RWPE1 (cell line): Measurements from ENCODE around the gene VPS37B.
A peak's percentile ranks its signal among the peaks of the same experiment; 100 is the strongest.
"Not testable (repeated sequence)": the region's sequence is repeated elsewhere in the genome, so short reads cannot be mapped to it uniquely, and the experiment has no call there.

ENCODE experiments used
- CTCF ChIA-PET: fragments of 350-600 bp; sonication (Branson Sonifier 250); formaldehyde crosslinking; extraction: SDS; loops from one replicate; lab custom pipeline; 2021; lab: Yijun Ruan, JAX
- POLR2A ChIA-PET: fragments of 400-600 bp; formaldehyde crosslinking; extraction: SDS; loops from one replicate; lab custom pipeline; 2020; ENCODE audit warnings: antibody characterized with exemption; ENCODE audit not compliant: low non-redundant PET; lab: Yijun Ruan, JAX
- DNase-seq: peaks from one replicate; pipeline ENCODE4 v3.0.0; 2012; ENCODE audit warnings: low spot score
- H3K27ac ChIP-seq: fragments of 450-650 bp; 2 replicates; pipeline ENCODE4 v1.5.1; 2017
- TF ChIP-seq, protein P1 (sequence below): fragments of 450-650 bp; conservative IDR thresholded peaks from 2 replicates; pipeline ENCODE4 v1.5.1; 2017; ENCODE audit warnings: low read depth, mild to moderate bottlenecking

The VPS37B gene

DNA sequence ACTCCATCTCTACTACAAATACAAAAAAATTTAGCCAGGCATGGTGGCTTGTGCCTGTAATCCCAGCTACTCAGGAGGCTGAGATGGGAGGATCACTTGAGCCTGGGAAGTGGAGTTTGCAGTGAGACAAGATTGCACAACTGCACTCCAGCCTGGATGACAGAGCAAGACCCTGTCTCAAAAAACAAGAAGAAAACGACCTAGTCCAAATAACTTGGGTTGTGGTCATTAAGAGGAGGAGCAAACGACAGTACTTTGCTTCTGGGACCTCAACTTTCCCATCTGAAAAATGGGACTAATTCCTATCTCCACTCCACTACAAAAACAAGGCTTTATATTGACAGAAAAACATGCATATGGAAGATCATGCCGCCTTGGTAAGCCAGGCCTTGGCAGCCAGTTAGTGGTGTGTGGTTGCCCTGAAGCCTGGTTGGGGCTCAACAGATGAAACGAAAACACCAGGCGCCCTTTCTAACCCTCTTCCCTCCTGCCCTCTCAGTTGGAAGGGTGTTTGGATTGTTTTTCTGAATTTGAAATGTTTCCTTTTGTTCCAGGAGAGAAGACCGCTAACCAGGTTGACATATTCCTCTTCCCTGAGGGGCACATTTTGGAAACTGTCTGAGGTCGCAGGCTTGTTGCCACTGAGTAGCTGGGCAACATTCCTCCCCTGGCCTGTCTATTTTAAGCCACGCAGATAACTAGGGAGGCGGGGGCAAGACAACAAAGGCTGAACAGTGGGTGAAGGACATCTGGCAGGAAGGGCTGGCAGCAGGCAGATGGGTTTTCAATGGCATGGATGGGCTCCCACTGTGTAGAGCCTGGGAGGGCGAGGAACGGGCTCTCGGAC, 13.7 kb upstream of the VPS37B start:
- H3K27ac ChIP-seq, result no peak overlapping the region
- CTCF ChIA-PET, result interaction anchor here (0.7 kb wide), 1 partner anchor 98 kb away, joined by 3 read pairs; no protein-coding TSS in a partner anchor
- TF ChIP-seq, protein P1, sequence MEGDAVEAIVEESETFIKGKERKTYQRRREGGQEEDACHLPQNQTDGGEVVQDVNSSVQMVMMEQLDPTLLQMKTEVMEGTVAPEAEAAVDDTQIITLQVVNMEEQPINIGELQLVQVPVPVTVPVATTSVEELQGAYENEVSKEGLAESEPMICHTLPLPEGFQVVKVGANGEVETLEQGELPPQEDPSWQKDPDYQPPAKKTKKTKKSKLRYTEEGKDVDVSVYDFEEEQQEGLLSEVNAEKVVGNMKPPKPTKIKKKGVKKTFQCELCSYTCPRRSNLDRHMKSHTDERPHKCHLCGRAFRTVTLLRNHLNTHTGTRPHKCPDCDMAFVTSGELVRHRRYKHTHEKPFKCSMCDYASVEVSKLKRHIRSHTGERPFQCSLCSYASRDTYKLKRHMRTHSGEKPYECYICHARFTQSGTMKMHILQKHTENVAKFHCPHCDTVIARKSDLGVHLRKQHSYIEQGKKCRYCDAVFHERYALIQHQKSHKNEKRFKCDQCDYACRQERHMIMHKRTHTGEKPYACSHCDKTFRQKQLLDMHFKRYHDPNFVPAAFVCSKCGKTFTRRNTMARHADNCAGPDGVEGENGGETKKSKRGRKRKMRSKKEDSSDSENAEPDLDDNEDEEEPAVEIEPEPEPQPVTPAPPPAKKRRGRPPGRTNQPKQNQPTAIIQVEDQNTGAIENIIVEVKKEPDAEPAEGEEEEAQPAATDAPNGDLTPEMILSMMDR, result no peak
- no peak for DNase-seq
- POLR2A ChIA-PET, result no interaction called here

GRCh38 chr12:122908915-122909314, 13.0 kb upstream of the VPS37B start:
- H3K27ac ChIP-seq, result no peak overlapping the region
- TF ChIP-seq, protein P1, result no peak
- CTCF ChIA-PET, result interaction anchor here (0.7 kb wide), 2 partner anchors 50 to 97 kb away, joined by 3 read pairs; no protein-coding TSS in a partner anchor
- POLR2A ChIA-PET, result no interaction called here
- no peak for DNase-seq

GRCh38 chr12:122905258-122905657, 9.3 kb upstream of the VPS37B start:
- CTCF ChIA-PET, POLR2A ChIA-PET, DNase-seq: not testable (repeated sequence)
- H3K27ac ChIP-seq, result peak overlapping the region; percentile 20; the same call in 1 of the 2 replicates

DNA sequence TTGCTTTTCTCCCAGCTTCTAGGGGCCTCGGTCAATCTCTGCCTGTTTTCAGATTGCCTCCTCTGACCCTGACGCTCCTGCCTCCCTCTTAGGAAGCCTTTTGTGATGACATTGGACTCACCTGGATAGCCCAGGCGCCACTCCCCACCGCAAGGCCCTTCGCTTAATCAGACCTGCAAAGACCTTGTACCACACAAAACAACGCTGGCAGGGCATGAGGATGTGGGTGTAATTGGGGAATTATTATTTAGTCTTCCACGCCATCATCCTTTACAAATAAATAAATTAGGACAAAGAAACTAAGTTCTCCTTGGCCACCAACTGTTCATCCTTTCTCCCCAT, 7.7 kb upstream of the VPS37B start:
- POLR2A ChIA-PET, result no interaction called here

DNA sequence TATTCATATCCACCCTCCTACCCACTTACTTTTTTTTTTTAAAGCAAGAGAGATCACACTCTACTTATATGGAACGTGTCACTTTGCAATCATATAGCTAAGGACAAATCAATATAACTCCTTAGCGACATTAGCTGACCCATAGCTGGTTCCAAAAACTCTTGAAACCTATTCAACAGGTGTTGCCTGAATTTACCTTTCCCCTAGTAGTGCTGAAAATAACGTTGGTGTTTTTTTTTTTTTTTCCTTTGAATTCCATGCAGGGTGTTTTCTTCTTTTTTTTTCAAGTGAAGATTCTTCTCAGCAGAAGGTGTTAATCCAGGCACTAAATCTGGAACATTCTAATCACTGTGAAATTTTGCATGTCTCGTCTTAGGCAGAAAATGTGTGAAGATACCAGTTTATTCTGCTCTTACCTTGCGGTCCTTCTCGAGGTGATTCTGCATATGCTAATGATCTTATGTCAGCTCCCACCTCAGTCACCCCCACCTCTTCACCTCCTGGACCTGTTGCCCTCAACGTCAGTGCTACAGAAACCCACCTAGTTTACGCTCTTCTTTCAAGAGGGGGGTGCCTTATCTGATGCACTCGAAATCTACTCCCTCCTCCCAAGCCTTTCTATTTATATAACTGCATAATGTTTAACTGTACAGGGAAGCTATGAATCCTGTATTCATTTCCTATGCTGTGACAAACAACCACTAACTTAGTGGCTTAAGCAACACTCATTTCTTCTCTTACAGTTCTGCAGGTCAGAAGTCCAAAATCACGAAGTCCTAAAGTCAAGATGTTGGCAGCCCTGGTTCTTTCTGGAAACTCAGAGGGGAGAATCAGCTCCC, 7.1 kb upstream of the VPS37B start:
- TF ChIP-seq, protein P1, result no peak
- no peak for DNase-seq
- ChIA-PET POLR2A (no interaction called here), CTCF (interaction anchor here (0.6 kb wide), 1 partner anchor 50 kb away, joined by 6 read pairs; no protein-coding TSS in a partner anchor)
- no peak overlapping the region for H3K27ac ChIP-seq

More for the DNA sequence above, 7.7 kb upstream of the VPS37B start:
- DNase-seq, result no peak
- TF ChIP-seq, protein P1, result no peak
- H3K27ac ChIP-seq, result no peak overlapping the region
- CTCF ChIA-PET, result no interaction called here

DNA sequence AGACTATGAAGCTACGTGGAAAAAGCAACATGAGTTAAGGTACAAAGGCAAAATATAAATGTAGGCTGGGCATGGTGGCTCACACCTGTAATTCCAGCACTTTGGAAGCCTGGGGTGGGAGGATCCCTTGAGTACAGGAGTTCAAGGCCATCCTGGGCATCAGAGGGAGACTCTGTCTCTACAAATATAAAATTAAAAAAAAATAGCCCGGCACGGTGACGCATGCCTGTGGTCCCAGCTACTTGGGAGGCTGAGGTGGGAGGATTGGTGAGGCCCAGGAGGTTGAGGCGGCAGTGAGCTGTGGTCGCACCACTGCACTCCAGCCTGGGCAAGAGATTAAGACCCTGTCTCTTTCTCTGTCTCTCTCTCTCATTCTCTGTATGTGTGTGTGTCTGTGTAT, 4.0 kb upstream of the VPS37B start:
- ChIA-PET CTCF (interaction anchor here (0.6 kb wide), 1 partner anchor 62 kb away, joined by 3 read pairs; no protein-coding TSS in a partner anchor), POLR2A (no interaction called here)
- no peak overlapping the region for H3K27ac ChIP-seq
- TF ChIP-seq, protein P1, result no peak
- no peak for DNase-seq
